WTC11 (cell line): ENCODE measurements around the gene CLCN1. TPM values are rescaled to one million over a fixed set of nuclear protein-coding genes. Genes with fewer than 3 reads are reported as not detected.
"Not testable (repeated sequence)": the region's sequence is repeated elsewhere in the genome, so short reads cannot be mapped to it uniquely, and the experiment has no call there.

ENCODE experiments used
- ATAC-seq: fragments of 200-7000 bp; cut with Tn5 transposase; 2 replicates; pipeline ENCODE4 v1.10.0; 2021; ENCODE audit warnings: mild to moderate bottlenecking, moderate library complexity
- CTCF ChIA-PET: fragments of 300-600 bp; sonication (Branson Sonifier 250); formaldehyde crosslinking; loops from one replicate; lab custom pipeline; 2021; ENCODE audit warnings: antibody characterized with exemption; lab: Charles Lee
- POLR2A ChIA-PET: fragments of 350-600 bp; sonication (Branson Sonifier 250); formaldehyde crosslinking; loops from one replicate; lab custom pipeline; 2021; ENCODE audit warnings: antibody characterized with exemption; lab: Charles Lee
- DNase-seq: peaks from one replicate; pipeline ENCODE4 v3.0.0; 2021; ENCODE audit warnings: low spot score
- H3K27ac Mint-ChIP-seq: 2 replicates; pipeline ENCODE4 v1.8.0; 2021; ENCODE audit warnings: mixed read lengths
- H3K27me3 Mint-ChIP-seq: 2 replicates; pipeline ENCODE4 v1.8.0; 2021; ENCODE audit warnings: low read depth, mild to moderate bottlenecking, moderate library complexity, mixed read lengths
- H3K36me3 Mint-ChIP-seq: 2 replicates; pipeline ENCODE4 v1.8.0; 2021; ENCODE audit warnings: mixed read lengths
- H3K4me1 Mint-ChIP-seq: 2 replicates; pipeline ENCODE4 v1.8.0; 2022; ENCODE audit warnings: mixed read lengths
- H3K4me3 Mint-ChIP-seq: 2 replicates; pipeline ENCODE4 v1.8.0; 2021; ENCODE audit warnings: mild to moderate bottlenecking, moderate library complexity, mixed read lengths
- H3K9me3 Mint-ChIP-seq: 2 replicates; pipeline ENCODE4 v1.8.0; 2021; ENCODE audit warnings: mixed read lengths
- CREB1 ChIP-seq: sonication (generic); formaldehyde crosslinking; IDR thresholded peaks from 2 replicates; pipeline ENCODE4 v1.8.0; 2023; ENCODE audit warnings: mild to moderate bottlenecking, missing genetic modification reagents
- CTCF ChIP-seq: fragments of 200-600 bp; IDR thresholded peaks from 2 replicates; pipeline ENCODE4 v1.8.0; 2022; ENCODE audit warnings: antibody characterized with exemption
- E2F1 ChIP-seq: sonication (generic); formaldehyde crosslinking; IDR thresholded peaks from 2 replicates; pipeline ENCODE4 v1.8.0; 2022; ENCODE audit warnings: mild to moderate bottlenecking, missing genetic modification reagents
- EMX1 ChIP-seq: fragments of 250-450 bp; sonication (Bioruptor Pico); IDR thresholded peaks from 2 replicates; pipeline ENCODE4 v1.8.0; 2021; ENCODE audit warnings: mild to moderate bottlenecking
- ESRRA ChIP-seq: sonication (generic); formaldehyde crosslinking; IDR thresholded peaks from 2 replicates; pipeline ENCODE4 v1.8.1; 2022; ENCODE audit warnings: mild to moderate bottlenecking, missing genetic modification reagents, borderline replicate concordance
- MLX ChIP-seq: sonication (generic); formaldehyde crosslinking; IDR thresholded peaks from 2 replicates; pipeline ENCODE4 v1.8.1; 2023; ENCODE audit warnings: mild to moderate bottlenecking, missing genetic modification reagents, moderate library complexity
- NFE2L1 ChIP-seq: sonication (generic); formaldehyde crosslinking; IDR thresholded peaks from 2 replicates; pipeline ENCODE4 v1.8.1; 2023; ENCODE audit warnings: missing genetic modification reagents
- SMAD4 ChIP-seq: sonication (generic); formaldehyde crosslinking; IDR thresholded peaks from 2 replicates; pipeline ENCODE4 v1.8.0; 2022; ENCODE audit warnings: mild to moderate bottlenecking, missing genetic modification reagents
- STAT6 ChIP-seq: sonication (generic); formaldehyde crosslinking; conservative IDR thresholded peaks from 2 replicates; pipeline ENCODE4 v1.8.1; 2023; ENCODE audit warnings: mild to moderate bottlenecking, low read depth, missing genetic modification reagents, moderate library complexity
- USF1 ChIP-seq: sonication (generic); formaldehyde crosslinking; IDR thresholded peaks from 2 replicates; pipeline ENCODE4 v1.8.0; 2022; ENCODE audit warnings: mild to moderate bottlenecking, missing genetic modification reagents
- USF2 ChIP-seq: sonication (generic); formaldehyde crosslinking; IDR thresholded peaks from 2 replicates; pipeline ENCODE4 v1.8.1; 2023; ENCODE audit warnings: mild to moderate bottlenecking, missing genetic modification reagents, moderate library complexity
- ZNF121 ChIP-seq: sonication (generic); formaldehyde crosslinking; IDR thresholded peaks from 2 replicates; pipeline ENCODE4 v1.8.0; 2023; ENCODE audit warnings: missing genetic modification reagents
- ZNF138 ChIP-seq: sonication (generic); formaldehyde crosslinking; conservative IDR thresholded peaks from 2 replicates; pipeline ENCODE4 v1.8.1; 2022; ENCODE audit warnings: mild to moderate bottlenecking, moderate library complexity, missing genetic modification reagents
- ZNF219 ChIP-seq: sonication (generic); formaldehyde crosslinking; IDR thresholded peaks from 2 replicates; pipeline ENCODE4 v1.8.0; 2023; ENCODE audit warnings: missing genetic modification reagents, mild to moderate bottlenecking, borderline replicate concordance
- ZNF281 ChIP-seq: sonication (generic); formaldehyde crosslinking; IDR thresholded peaks from 2 replicates; pipeline ENCODE4 v1.8.0; 2023; ENCODE audit warnings: mild to moderate bottlenecking, missing genetic modification reagents
- ZNF416 ChIP-seq: fragments of 250-450 bp; sonication (Bioruptor Pico); IDR thresholded peaks from 2 replicates; pipeline ENCODE4 v1.9.0; 2021; ENCODE audit warnings: mild to moderate bottlenecking, inconsistent platforms
- total RNA-seq: library from RNA; stranded (reverse); gene quantifications from 3 replicates; pipeline ENCODE4 v1.2.3, GENCODE V29; 2021
- TF ChIP-seq, protein P1 (sequence below): sonication (generic); formaldehyde crosslinking; IDR thresholded peaks from 2 replicates; pipeline ENCODE4 v1.8.1; 2023; ENCODE audit warnings: mild to moderate bottlenecking, moderate library complexity, missing genetic modification reagents

Gene CLCN1
- total RNA-seq, 1 experiment from 2014 or later, result 0.28 TPM

- no peak for TF ChIP-seq USF1 (CRISPR knock-in tag)
- no peak for TF ChIP-seq STAT6
- TF ChIP-seq ZNF219, result no peak
- no peak for TF ChIP-seq MLX (CRISPR knock-in tag)
- TF ChIP-seq, protein P1, sequence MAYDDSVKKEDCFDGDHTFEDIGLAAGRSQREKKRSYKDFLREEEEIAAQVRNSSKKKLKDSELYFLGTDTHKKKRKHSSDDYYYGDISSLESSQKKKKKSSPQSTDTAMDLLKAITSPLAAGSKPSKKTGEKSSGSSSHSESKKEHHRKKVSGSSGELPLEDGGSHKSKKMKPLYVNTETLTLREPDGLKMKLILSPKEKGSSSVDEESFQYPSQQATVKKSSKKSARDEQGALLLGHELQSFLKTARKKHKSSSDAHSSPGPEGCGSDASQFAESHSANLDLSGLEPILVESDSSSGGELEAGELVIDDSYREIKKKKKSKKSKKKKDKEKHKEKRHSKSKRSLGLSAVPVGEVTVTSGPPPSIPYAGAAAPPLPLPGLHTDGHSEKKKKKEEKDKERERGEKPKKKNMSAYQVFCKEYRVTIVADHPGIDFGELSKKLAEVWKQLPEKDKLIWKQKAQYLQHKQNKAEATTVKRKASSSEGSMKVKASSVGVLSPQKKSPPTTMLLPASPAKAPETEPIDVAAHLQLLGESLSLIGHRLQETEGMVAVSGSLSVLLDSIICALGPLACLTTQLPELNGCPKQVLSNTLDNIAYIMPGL (CRISPR knock-in tag), result no peak
These were observed 27.1 kb upstream of the CLCN1 start (continued) for GRCh38 chr7:143288836-143289235.

GRCh38 chr7:143289421-143289820, 26.5 kb upstream of the CLCN1 start:
- ATAC-seq, result no peak
- H3K4me3 Mint-ChIP-seq, result peak overlapping the region; percentile 98
- POLR2A ChIA-PET, result no interaction called here
- H3K4me1 Mint-ChIP-seq, result peaks cover 30% of the 10 kb centered on the region
- DNase-seq, result no peak
- peaks cover 38% of the 10 kb centered on the region for H3K27me3 Mint-ChIP-seq
- H3K27ac Mint-ChIP-seq, result no peak overlapping the region
- TF ChIP-seq CTCF, result no peak
- TF ChIP-seq USF2, result no peak
- TF ChIP-seq E2F1 (CRISPR knock-in tag), result no peak
- TF ChIP-seq ZNF138, result no peak
- no peak for TF ChIP-seq ZNF281 (CRISPR knock-in tag)
- TF ChIP-seq SMAD4 (CRISPR knock-in tag), result no peak
- no peak for TF ChIP-seq NFE2L1 (CRISPR knock-in tag)
- TF ChIP-seq ESRRA (CRISPR knock-in tag), result no peak
- no peak for TF ChIP-seq EMX1 (CRISPR knock-in tag)
- TF ChIP-seq ZNF121 (CRISPR knock-in tag), result no peak
- no peak for TF ChIP-seq ZNF416 (CRISPR knock-in tag)
- no peak for TF ChIP-seq CREB1
- CTCF ChIA-PET, result no interaction called here
- peaks cover 14% of the 10 kb centered on the region for H3K9me3 Mint-ChIP-seq
- H3K36me3 Mint-ChIP-seq, result peaks cover 48% of the 10 kb centered on the region

GRCh38 chr7:143289888-143290287, 26.0 kb upstream of the CLCN1 start:
- H3K27me3 Mint-ChIP-seq, result peaks cover 33% of the 10 kb centered on the region
- peaks cover 26% of the 10 kb centered on the region for H3K4me1 Mint-ChIP-seq
- peaks cover 14% of the 10 kb centered on the region for H3K9me3 Mint-ChIP-seq
- CTCF ChIA-PET, result interaction anchor here (0.6 kb wide), 1 partner anchor 575 kb away, joined by 6 read pairs; no protein-coding TSS in a partner anchor
- POLR2A ChIA-PET, result interaction anchor here (0.6 kb wide), 1 partner anchor 26 kb away, joined by 4 read pairs; the partner anchor contains the start of gene GSTK1
- H3K4me3 Mint-ChIP-seq, result peak overlapping the region; percentile 98
- DNase-seq, ATAC-seq, H3K27ac Mint-ChIP-seq: not testable (repeated sequence)
- H3K36me3 Mint-ChIP-seq, result peaks cover 52% of the 10 kb centered on the region
